Body of pancreas (tissue), 4 donors: Measurements from ENCODE around the gene TATDN2.

Experiments used
- POLR2A ChIP-seq, 3 donors: fragments of 450-650 bp; IDR thresholded peaks; one replicate each; pipeline ENCODE4 v1.6.1; 2016; ENCODE audit warnings: antibody characterized with exemption in 3 of 3, mild to moderate bottlenecking in 2 of 3
- TF ChIP-seq, protein P1 (sequence below), 7 experiments: fragments of 450-650 bp in 4 of 7; fragments of 200-600 bp in 3 of 7; sonication (generic) in 3 of 7; IDR thresholded peaks; one replicate each; pipeline ENCODE4 v1.5.1; 2016 to 2019; ENCODE audit warnings: antibody characterized with exemption in 7 of 7

DNA sequence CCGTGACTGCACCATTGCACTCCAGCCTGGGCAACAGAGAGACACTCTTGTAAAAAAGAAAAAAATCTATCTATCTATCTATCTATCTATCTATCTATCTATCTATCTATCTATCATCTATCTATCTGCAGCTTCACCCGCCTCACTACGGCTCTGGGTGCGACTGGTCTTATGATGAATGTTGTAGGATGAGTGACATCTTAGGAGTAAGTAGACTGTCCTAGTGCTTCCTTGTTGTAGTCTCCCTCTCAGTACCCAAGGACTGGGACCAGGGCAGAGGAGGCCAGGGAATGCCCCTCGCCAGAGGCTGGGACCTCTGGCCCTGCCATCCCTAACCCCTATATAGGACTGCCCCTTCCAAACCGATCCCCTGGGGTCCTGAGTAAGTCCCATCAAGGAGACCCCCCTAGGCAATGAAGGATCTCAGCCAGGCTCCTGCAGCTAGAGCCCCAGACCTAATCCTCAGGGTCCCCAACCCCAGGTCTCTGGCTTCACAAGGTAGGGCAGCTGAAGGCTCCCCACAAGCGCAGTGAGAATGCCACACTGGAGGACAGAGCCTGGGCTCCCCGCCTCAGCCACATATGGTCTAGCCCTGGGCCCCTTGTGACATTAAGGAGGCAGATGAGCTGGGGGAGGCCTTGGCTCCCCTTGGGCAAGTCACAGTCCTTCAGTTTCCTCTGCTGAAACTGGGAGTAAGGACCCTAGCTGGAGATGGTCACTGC lies 73.5 kb downstream of the TATDN2 start:
- TF ChIP-seq, protein P1, sequence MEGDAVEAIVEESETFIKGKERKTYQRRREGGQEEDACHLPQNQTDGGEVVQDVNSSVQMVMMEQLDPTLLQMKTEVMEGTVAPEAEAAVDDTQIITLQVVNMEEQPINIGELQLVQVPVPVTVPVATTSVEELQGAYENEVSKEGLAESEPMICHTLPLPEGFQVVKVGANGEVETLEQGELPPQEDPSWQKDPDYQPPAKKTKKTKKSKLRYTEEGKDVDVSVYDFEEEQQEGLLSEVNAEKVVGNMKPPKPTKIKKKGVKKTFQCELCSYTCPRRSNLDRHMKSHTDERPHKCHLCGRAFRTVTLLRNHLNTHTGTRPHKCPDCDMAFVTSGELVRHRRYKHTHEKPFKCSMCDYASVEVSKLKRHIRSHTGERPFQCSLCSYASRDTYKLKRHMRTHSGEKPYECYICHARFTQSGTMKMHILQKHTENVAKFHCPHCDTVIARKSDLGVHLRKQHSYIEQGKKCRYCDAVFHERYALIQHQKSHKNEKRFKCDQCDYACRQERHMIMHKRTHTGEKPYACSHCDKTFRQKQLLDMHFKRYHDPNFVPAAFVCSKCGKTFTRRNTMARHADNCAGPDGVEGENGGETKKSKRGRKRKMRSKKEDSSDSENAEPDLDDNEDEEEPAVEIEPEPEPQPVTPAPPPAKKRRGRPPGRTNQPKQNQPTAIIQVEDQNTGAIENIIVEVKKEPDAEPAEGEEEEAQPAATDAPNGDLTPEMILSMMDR (IDR thresholded peaks at IDR 0.05), result no peak
- TF ChIP-seq POLR2A (IDR thresholded peaks at IDR 0.05), result no peak
